Panc1 (cell line): ENCODE results near the gene SLC22A17.

Source experiments
- REST ChIP-seq, 2 experiments: IDR thresholded peaks; 2 replicates each; pipeline ENCODE4 v1.6.1; 2011 to 2012; ENCODE audit warnings: low read depth in 2 of 2, control low read depth in 1 of 2, low read length in 1 of 2, mild to moderate bottlenecking in 1 of 2, moderate library complexity in 1 of 2; ENCODE audit not compliant: insufficient read depth in 1 of 2
- TF ChIP-seq, protein P1 (sequence below): fragments of 450-650 bp; IDR thresholded peaks from 2 replicates; pipeline ENCODE4 v1.5.1; 2017; ENCODE audit warnings: mild to moderate bottlenecking

DNA sequence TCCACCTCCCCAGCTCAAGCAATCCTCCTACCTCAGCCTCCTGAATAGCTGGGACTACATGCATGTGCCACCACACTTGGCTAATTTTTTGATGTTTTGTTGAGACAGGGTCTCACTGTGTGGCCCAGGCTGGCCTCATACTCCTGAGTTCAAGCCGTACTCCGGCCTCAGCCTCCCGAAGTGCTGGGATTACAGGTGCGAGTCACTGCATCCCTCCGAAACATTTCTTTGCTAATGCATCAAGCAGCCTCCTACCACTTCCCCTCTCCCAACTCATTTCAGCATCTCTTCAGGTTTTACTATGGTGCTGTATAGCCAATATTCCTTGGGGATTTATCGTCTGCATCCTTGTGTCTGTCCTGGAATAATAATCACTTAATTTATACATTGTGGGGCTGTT, 2.3 kb upstream of the SLC22A17 start:
- TF ChIP-seq, protein P1, sequence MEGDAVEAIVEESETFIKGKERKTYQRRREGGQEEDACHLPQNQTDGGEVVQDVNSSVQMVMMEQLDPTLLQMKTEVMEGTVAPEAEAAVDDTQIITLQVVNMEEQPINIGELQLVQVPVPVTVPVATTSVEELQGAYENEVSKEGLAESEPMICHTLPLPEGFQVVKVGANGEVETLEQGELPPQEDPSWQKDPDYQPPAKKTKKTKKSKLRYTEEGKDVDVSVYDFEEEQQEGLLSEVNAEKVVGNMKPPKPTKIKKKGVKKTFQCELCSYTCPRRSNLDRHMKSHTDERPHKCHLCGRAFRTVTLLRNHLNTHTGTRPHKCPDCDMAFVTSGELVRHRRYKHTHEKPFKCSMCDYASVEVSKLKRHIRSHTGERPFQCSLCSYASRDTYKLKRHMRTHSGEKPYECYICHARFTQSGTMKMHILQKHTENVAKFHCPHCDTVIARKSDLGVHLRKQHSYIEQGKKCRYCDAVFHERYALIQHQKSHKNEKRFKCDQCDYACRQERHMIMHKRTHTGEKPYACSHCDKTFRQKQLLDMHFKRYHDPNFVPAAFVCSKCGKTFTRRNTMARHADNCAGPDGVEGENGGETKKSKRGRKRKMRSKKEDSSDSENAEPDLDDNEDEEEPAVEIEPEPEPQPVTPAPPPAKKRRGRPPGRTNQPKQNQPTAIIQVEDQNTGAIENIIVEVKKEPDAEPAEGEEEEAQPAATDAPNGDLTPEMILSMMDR: no peak
- TF ChIP-seq REST (IDR thresholded peaks at IDR 0.05; ENCODE audit: insufficient read depth in 1 of 2, low read depth in 2 of 2, low read length in 1 of 2): no peak
